Muscle of leg (tissue), 11 donors: Measurements from ENCODE around the gene MFN2. TPM values are rescaled to one million over a fixed set of nuclear protein-coding genes. Genes with fewer than 3 reads are reported as not detected.

ENCODE experiments used
- DNase-seq: peaks from one replicate; pipeline ENCODE4 v3.0.0; 2013
- H3K27ac ChIP-seq: one replicate; pipeline ENCODE4 v1.5.1; 2013; ENCODE audit warnings: mild to moderate bottlenecking, low read length, control low read depth
- H3K27me3 ChIP-seq: one replicate; pipeline ENCODE4 v1.6.1; 2013; ENCODE audit warnings: low read length; ENCODE audit not compliant: control insufficient read depth, insufficient read depth
- H3K36me3 ChIP-seq: one replicate; pipeline ENCODE4 v1.6.1; 2013; ENCODE audit warnings: low read length; ENCODE audit not compliant: control insufficient read depth, insufficient read depth
- H3K4me1 ChIP-seq: one replicate; pipeline ENCODE4 v1.6.1; 2013; ENCODE audit warnings: low read length; ENCODE audit not compliant: control insufficient read depth, insufficient read depth
- H3K4me3 ChIP-seq: one replicate; pipeline ENCODE4 v1.5.1; 2013; ENCODE audit warnings: low read length, control low read depth
- H3K9me3 ChIP-seq: replicated peaks from 2 replicates; pipeline ENCODE4 v1.6.1; 2013; ENCODE audit warnings: low read depth, low read length; ENCODE audit not compliant: control insufficient read depth
- WGBS: methylation state at CpG from one replicate; pipeline ENCODE4 v1.1.5; 2013; ENCODE audit warnings: missing lambda C conversion rate; ENCODE audit not compliant: insufficient coverage; 5-methylcytosine and 5-hydroxymethylcytosine counted together
- polyA plus RNA-seq, 8 donors: library from polyadenylated mRNA; unstranded; fragments of 120-200 nt; gene quantifications; one replicate each; pipeline versions ENCODE4 v1.2.1 to v1.2.3, GENCODE V29; 2013; ENCODE audit warnings: inconsistent platforms in 1 of 8, low replicate concordance in 1 of 8; ENCODE audit not compliant: insufficient read length in 8 of 8, insufficient read depth in 1 of 8
- total RNA-seq: library from RNA; stranded (reverse); fragments of 120-200 nt; gene quantifications from one replicate; pipeline ENCODE4 v1.2.4, GENCODE V29; 2013

The MFN2 gene
- total and polyA plus RNA-seq, 9 donors: 51.9 to 73.4 (median 58.2) TPM

DNA sequence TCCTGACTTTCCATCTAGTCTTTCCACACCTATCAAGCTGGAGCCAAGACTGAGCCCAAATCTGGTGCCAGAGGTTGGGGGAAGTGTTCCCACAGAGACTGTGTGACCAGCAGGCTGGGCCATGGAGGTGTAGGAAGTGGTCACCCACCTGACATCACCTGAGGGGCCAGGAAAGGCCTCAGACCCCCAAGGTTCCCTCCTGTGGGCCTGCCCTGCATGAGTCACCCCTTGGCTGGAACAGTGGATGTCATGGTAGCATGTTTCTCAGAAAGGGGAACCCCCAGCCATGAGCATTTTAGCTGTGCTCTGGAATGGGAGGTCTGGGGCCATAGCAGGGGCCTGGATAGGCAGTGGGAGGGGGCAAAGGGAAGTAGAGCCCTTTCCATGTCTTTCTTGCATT, 77.1 kb downstream of the MFN2 start:
- no peak overlapping the region for H3K4me3 ChIP-seq
- no peak overlapping the region for H3K27ac ChIP-seq
- H3K27me3 ChIP-seq: peaks cover 17% of the 10 kb centered on the region
- no peaks in the 10 kb centered on the region for H3K36me3 ChIP-seq
- no peak for DNase-seq
- peaks cover 2% of the 10 kb centered on the region for H3K9me3 ChIP-seq
- H3K4me1 ChIP-seq: peaks cover 11% of the 10 kb centered on the region

DNA sequence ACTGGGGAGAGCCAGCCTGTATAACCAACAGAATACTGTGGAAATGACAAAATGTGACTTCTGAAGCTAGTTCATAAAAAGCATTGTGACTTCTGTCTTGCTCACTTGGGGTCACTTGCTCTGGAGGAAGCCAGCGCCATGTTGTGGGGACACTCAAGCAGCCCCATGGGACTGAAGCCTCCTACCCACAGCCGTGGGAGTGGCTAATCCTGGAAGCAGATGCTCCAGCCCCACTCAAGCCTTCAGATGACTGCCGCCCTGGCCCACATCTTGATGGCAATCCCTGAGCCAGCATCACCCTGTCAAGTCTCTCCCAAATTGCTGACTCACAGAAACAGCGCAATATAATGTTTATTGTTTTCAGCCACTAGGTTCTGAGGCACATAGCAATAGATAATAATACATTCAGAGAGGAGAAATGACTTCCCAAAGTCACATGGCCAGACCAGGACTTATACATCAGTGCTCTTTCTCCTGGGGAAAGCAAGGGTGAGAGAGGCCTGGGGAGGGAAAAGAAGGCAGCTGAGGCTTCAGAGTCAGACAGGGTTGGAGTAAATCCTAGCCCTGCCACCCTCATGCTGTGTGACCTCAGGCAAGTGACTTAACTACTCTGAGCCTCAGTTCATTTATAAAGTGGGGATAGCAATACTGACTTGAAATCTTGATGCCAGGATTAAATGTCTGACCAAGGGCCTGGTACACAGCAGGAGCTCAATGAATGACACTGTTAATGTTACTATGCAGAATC, 77.9 kb downstream of the MFN2 start:
- peaks cover 22% of the 10 kb centered on the region for H3K27me3 ChIP-seq

DNA sequence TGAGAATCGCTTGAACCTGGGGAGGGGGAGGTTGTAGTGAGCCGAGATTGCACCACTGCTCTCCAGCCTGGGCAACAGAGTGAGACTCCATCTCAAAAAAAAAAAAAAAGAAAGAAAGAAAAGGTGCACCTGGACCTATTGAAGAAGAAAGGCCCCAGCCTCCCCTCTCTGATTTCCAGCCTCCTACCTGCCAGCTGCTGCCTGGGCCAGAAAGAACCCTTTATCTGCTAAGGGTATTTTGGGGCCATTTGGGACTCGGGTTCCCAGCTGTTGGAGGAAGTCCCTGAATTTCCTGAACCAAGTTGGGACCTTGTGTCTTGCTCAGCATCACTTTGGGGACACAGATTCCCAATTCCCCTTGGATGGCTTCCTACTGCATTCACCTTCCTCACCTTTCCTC, 79.0 kb downstream of the MFN2 start:
- peaks cover 3% of the 10 kb centered on the region for H3K4me1 ChIP-seq
- DNase-seq: no peak
- peaks cover 33% of the 10 kb centered on the region for H3K27me3 ChIP-seq
- H3K9me3 ChIP-seq: peaks cover 2% of the 10 kb centered on the region
- 67% methylated on average over 1 of the region's 3 CpGs for WGBS
- no peak overlapping the region for H3K4me3 ChIP-seq
- H3K36me3 ChIP-seq: no peaks in the 10 kb centered on the region
- H3K27ac ChIP-seq: no peak overlapping the region

More for the DNA sequence above, 77.9 kb downstream of the MFN2 start:
- Histone ChIP-seq H3K27ac (no peak overlapping the region), H3K9me3 (peaks cover 2% of the 10 kb centered on the region), H3K4me1 (peaks cover 5% of the 10 kb centered on the region), H3K36me3 (no peaks in the 10 kb centered on the region), H3K4me3 (no peak overlapping the region)
- WGBS: 83% methylated on average over 3 of the region's 4 CpGs
- no peak for DNase-seq

DNA sequence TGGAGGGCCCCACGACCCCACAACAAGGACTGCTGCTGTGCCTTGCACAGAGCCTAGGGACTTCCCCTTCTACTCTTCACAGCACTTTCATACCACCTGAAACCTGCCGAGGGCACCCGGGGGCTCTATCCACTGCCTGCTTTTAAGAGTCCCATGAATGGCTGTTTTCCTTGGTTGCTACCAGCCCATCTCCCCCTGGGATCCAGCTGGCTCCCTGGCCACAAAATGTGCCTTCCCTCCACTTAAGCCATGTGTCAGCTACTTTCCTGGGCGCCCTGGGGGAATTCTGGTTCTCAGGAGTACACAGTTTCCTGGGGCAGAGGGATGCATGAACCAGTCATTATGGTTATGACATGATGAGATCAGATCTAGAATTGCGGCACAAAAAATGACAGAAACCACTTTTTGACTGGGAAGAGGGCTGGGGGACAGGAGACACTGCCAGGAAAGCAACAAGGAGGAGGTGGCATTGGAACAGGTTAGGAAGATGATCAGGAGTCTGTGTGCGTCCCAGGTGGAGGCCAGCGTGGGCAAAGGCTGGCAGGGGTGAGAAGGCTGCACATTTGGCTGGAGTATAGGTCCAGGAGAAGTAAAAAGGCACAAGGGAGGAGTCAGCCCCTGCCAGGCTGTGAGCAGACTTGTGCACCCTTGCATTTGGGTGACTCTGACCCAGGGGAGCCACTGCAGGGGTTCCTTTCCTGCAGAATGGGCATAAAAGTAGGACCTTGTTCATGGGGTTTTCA, 79.6 kb downstream of the MFN2 start:
- 73% methylated on average over 6 of the region's 7 CpGs for WGBS
- Histone ChIP-seq H3K4me1 (peaks cover 3% of the 10 kb centered on the region), H3K27me3 (peaks cover 40% of the 10 kb centered on the region), H3K36me3 (no peaks in the 10 kb centered on the region), H3K9me3 (peaks cover 2% of the 10 kb centered on the region), H3K4me3 (no peak overlapping the region), H3K27ac (no peak overlapping the region)
- DNase-seq: no peak

DNA sequence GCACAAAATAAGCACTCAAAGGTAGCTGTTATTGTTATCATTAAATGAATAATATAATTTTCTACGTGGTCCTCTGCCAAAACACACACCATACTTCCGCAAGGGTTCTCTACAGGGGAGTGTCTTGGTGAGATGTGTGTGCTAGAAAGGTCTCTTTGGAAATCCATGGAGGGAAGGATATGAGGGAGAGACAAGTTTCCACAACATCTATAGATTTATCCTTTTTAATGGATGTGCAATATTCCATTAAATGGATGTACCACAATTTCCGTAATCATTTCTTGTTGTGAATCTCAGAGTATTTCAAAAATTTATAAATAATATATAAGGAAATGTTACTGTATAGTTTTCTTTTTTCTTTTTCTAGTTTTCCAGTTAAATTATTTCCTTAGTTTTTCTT, 80.3 kb downstream of the MFN2 start:
- H3K4me1 ChIP-seq: peaks cover 3% of the 10 kb centered on the region
- WGBS: no CpG with 5 or more reads among the region's 3 CpGs

More for the DNA sequence above, 80.3 kb downstream of the MFN2 start:
- no peak for DNase-seq
- no peak overlapping the region for H3K27ac ChIP-seq
- H3K4me3 ChIP-seq: no peak overlapping the region
- H3K27me3 ChIP-seq: peaks cover 43% of the 10 kb centered on the region
- peaks cover 2% of the 10 kb centered on the region for H3K9me3 ChIP-seq
- no peaks in the 10 kb centered on the region for H3K36me3 ChIP-seq

Other genes with a start within 250 kb of the MFN2 start
- gene AGTRAP, start 244.3 kb upstream of the MFN2 start, total RNA-seq: 24.8 TPM
- 10 to 100 TPM; 14.8 to 22.3 (median 17.4) TPM for gene AGTRAP, start 244.3 kb upstream of the MFN2 start, polyA plus RNA-seq
- 20.6 TPM for gene C1orf167, start 218.3 kb upstream of the MFN2 start, total RNA-seq
- gene C1orf167, start 218.3 kb upstream of the MFN2 start, polyA plus RNA-seq: 10 to 100 TPM in 5 of 8 donors, 1 to 10 TPM in 3; 3.1 to 24.9 (median 12.4) TPM
- 31.9 TPM for gene MTHFR, start 174.5 kb upstream of the MFN2 start, total RNA-seq
- 10 to 100 TPM; 23.8 to 50.1 (median 35.9) TPM for gene MTHFR, start 174.5 kb upstream of the MFN2 start, polyA plus RNA-seq
- 7.5 TPM for gene CLCN6, start 174.3 kb upstream of the MFN2 start, total RNA-seq
- gene CLCN6, start 174.3 kb upstream of the MFN2 start, polyA plus RNA-seq: 10 to 100 TPM in 7 of 8 donors, 1 to 10 TPM in 1; 8.8 to 16.2 (median 12.0) TPM
- gene NPPA, start 132.7 kb upstream of the MFN2 start, total RNA-seq: 0.93 TPM
- 1 to 10 TPM; 1.1 to 3.2 (median 2.2) TPM for gene NPPA, start 132.7 kb upstream of the MFN2 start, polyA plus RNA-seq
- gene NPPB, start 121.5 kb upstream of the MFN2 start, total RNA-seq: not detected
- gene NPPB, start 121.5 kb upstream of the MFN2 start, polyA plus RNA-seq: not detected
- gene KIAA2013, start 54.0 kb upstream of the MFN2 start, total RNA-seq: 24.3 TPM
- gene KIAA2013, start 54.0 kb upstream of the MFN2 start, polyA plus RNA-seq: 10 to 100 TPM; 28.7 to 39.3 (median 34.8) TPM
- 118 TPM for gene PLOD1, start 45.7 kb upstream of the MFN2 start, total RNA-seq
- gene PLOD1, start 45.7 kb upstream of the MFN2 start, polyA plus RNA-seq: 100 to 1,000 TPM; 138 to 243 (median 184) TPM
- 20.7 TPM for gene MIIP, start 39.1 kb downstream of the MFN2 start, total RNA-seq
- 10 to 100 TPM; 13.0 to 21.1 (median 17.6) TPM for gene MIIP, start 39.1 kb downstream of the MFN2 start, polyA plus RNA-seq
- gene TNFRSF8, start 82.9 kb downstream of the MFN2 start, total RNA-seq: 0.22 TPM
- under 1 TPM; 0.07 to 0.31 (median 0.21) TPM for gene TNFRSF8, start 82.9 kb downstream of the MFN2 start, polyA plus RNA-seq
- 8.8 TPM for gene TNFRSF1B, start 186.5 kb downstream of the MFN2 start, total RNA-seq
- gene TNFRSF1B, start 186.5 kb downstream of the MFN2 start, polyA plus RNA-seq: 10 to 100 TPM; 11.1 to 17.5 (median 13.5) TPM
- 18.2 TPM for gene VPS13D, start 249.6 kb downstream of the MFN2 start, total RNA-seq
- gene VPS13D, start 249.6 kb downstream of the MFN2 start, polyA plus RNA-seq: 10 to 100 TPM; 14.9 to 21.2 (median 17.0) TPM